Measurements from ENCODE around the gene FAM83F. TPM values are rescaled to one million over a fixed set of nuclear protein-coding genes. Genes with fewer than 3 reads are reported as not detected.

FAM83F gene
- total RNA-seq, 1 donor, result 0.54 TPM

GRCh38 chr22:40054486-40054885 lies 59.7 kb downstream of the FAM83F start:
- DNase-seq (ENCODE audit: low read depth in 2 of 3, low spot score in 2 of 3), result no peak

- peak in 2 of 3 donors; percentile 71 to 72 for DNase-seq (ENCODE audit: low read depth in 2 of 3, low spot score in 2 of 3)
These were observed 60.6 kb downstream of the FAM83F start for GRCh38 chr22:40055143-40055883.

- no peak for DNase-seq (ENCODE audit: low read depth in 2 of 3, low spot score in 2 of 3)
These were observed 61.4 kb downstream of the FAM83F start for GRCh38 chr22:40056154-40056553.

- DNase-seq (ENCODE audit: low read depth in 2 of 3, low spot score in 2 of 3), result no peak
These were observed 61.8 kb downstream of the FAM83F start for GRCh38 chr22:40056559-40056958.

GRCh38 chr22:40057652-40058051 lies 62.9 kb downstream of the FAM83F start:
- no peak for DNase-seq (ENCODE audit: low read depth in 2 of 3, low spot score in 2 of 3)

- DNase-seq (ENCODE audit: low read depth in 2 of 3, low spot score in 2 of 3), result peak in 1 of 3 donors; percentile 51
These were observed 63.5 kb downstream of the FAM83F start for GRCh38 chr22:40058265-40058664.

- DNase-seq (ENCODE audit: low read depth in 2 of 3, low spot score in 2 of 3), result no peak
These were observed 71.2 kb downstream of the FAM83F start for GRCh38 chr22:40065981-40066380.

GRCh38 chr22:40067639-40068038 lies 72.9 kb downstream of the FAM83F start:
- DNase-seq (ENCODE audit: low read depth in 2 of 3, low spot score in 2 of 3), result no peak

GRCh38 chr22:40070701-40071100 lies 75.9 kb downstream of the FAM83F start:
- no peak for DNase-seq (ENCODE audit: low read depth in 2 of 3, low spot score in 2 of 3)

- no peak for DNase-seq (ENCODE audit: low read depth in 2 of 3, low spot score in 2 of 3)
These were observed 77.0 kb downstream of the FAM83F start for GRCh38 chr22:40071720-40072119.

GRCh38 chr22:40076702-40077645 lies 82.2 kb downstream of the FAM83F start:
- peak in 2 of 3 donors; percentile 27 to 35 for DNase-seq (ENCODE audit: low read depth in 2 of 3, low spot score in 2 of 3)

GRCh38 chr22:40077646-40078016 lies 82.9 kb downstream of the FAM83F start:
- no peak for DNase-seq (ENCODE audit: low read depth in 2 of 3, low spot score in 2 of 3)

- DNase-seq (ENCODE audit: low read depth in 2 of 3, low spot score in 2 of 3), result no peak
These were observed 86.9 kb downstream of the FAM83F start for GRCh38 chr22:40081662-40082061.

GRCh38 chr22:40082184-40082583 lies 87.4 kb downstream of the FAM83F start:
- no peak for DNase-seq (ENCODE audit: low read depth in 2 of 3, low spot score in 2 of 3)

- no peak for DNase-seq (ENCODE audit: low read depth in 2 of 3, low spot score in 2 of 3)
These were observed 89.0 kb downstream of the FAM83F start for GRCh38 chr22:40083794-40084193.

- no peak for DNase-seq (ENCODE audit: low read depth in 2 of 3, low spot score in 2 of 3)
These were observed 89.5 kb downstream of the FAM83F start for GRCh38 chr22:40084246-40084645.

GRCh38 chr22:40088818-40089217 lies 94.1 kb downstream of the FAM83F start:
- DNase-seq (ENCODE audit: low read depth in 2 of 3, low spot score in 2 of 3), result no peak

Other genes starting within 250 kb of the FAM83F start
- not detected for gene ENTHD1, start 101.2 kb upstream of the FAM83F start, total RNA-seq
- gene GRAP2, start 93.9 kb upstream of the FAM83F start, total RNA-seq, result 1.1 TPM
- not detected for gene TMA7B, start 34.6 kb upstream of the FAM83F start, total RNA-seq
- gene TNRC6B, start 183.0 kb downstream of the FAM83F start, total RNA-seq, result 105 TPM

Measured in hematopoietic multipotent progenitor cell (in vitro differentiated cells).